Testis (tissue), 2 donors: ENCODE results near the gene NTNG2.

Experiments
- POLR2A ChIP-seq: fragments of 450-650 bp; IDR thresholded peaks from one replicate; pipeline ENCODE4 v1.6.1; 2017; ENCODE audit warnings: antibody characterized with exemption, mild to moderate bottlenecking, moderate library complexity
- TF ChIP-seq, protein P1 (sequence below), 3 experiments: fragments of 450-650 bp in 2 of 3; fragments of 200-600 bp in 1 of 3; sonication (generic) in 1 of 3; IDR thresholded peaks; one replicate each; pipeline ENCODE4 v1.5.1; 2016 to 2019; ENCODE audit warnings: antibody characterized with exemption in 3 of 3, mild to moderate bottlenecking in 2 of 3, moderate library complexity in 1 of 3

GRCh38 chr9:132241840-132242620 is 80.2 kb downstream of the NTNG2 start:
- TF ChIP-seq, protein P1, sequence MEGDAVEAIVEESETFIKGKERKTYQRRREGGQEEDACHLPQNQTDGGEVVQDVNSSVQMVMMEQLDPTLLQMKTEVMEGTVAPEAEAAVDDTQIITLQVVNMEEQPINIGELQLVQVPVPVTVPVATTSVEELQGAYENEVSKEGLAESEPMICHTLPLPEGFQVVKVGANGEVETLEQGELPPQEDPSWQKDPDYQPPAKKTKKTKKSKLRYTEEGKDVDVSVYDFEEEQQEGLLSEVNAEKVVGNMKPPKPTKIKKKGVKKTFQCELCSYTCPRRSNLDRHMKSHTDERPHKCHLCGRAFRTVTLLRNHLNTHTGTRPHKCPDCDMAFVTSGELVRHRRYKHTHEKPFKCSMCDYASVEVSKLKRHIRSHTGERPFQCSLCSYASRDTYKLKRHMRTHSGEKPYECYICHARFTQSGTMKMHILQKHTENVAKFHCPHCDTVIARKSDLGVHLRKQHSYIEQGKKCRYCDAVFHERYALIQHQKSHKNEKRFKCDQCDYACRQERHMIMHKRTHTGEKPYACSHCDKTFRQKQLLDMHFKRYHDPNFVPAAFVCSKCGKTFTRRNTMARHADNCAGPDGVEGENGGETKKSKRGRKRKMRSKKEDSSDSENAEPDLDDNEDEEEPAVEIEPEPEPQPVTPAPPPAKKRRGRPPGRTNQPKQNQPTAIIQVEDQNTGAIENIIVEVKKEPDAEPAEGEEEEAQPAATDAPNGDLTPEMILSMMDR (IDR thresholded peaks at IDR 0.05), result no peak
- TF ChIP-seq POLR2A, result no peak
